Right kidney (tissue), 1 donor: ENCODE measurements around the gene KPNA4.
"Not testable (repeated sequence)": the region's sequence is repeated elsewhere in the genome, so short reads cannot be mapped to it uniquely, and the experiment has no call there.

Source experiments
- DNase-seq: peaks from one replicate; pipeline ENCODE4 v3.0.0-alpha.2; 2016

The KPNA4 gene

GRCh38 chr3:160573955-160574525 lies 8.7 kb upstream of the KPNA4 start:
- not testable (repeated sequence) for DNase-seq

GRCh38 chr3:160569894-160570652 lies 4.7 kb upstream of the KPNA4 start:
- DNase-seq = no peak

GRCh38 chr3:160568989-160569388 lies 3.6 kb upstream of the KPNA4 start:
- DNase-seq = no peak

GRCh38 chr3:160567774-160568173 lies 2.4 kb upstream of the KPNA4 start:
- no peak for DNase-seq

- DNase-seq = no peak
Measured at GRCh38 chr3:160566499-160566898, 1.1 kb upstream of the KPNA4 start.

- peak; percentile 83 for DNase-seq
Measured at GRCh38 chr3:160564949-160565441, 376 bp downstream of the KPNA4 start.

- DNase-seq = peak; percentile 63
Measured at GRCh38 chr3:160564258-160564911, 986 bp downstream of the KPNA4 start.

GRCh38 chr3:160562952-160563351 lies 2.4 kb downstream of the KPNA4 start:
- DNase-seq = no peak

GRCh38 chr3:160557571-160557970 lies 7.8 kb downstream of the KPNA4 start:
- DNase-seq = no peak

GRCh38 chr3:160556141-160556540 lies 9.2 kb downstream of the KPNA4 start:
- DNase-seq = no peak

GRCh38 chr3:160554980-160555379 lies 10.4 kb downstream of the KPNA4 start:
- DNase-seq = no peak

- DNase-seq = no peak
Measured at GRCh38 chr3:160553827-160554226, 11.5 kb downstream of the KPNA4 start.

GRCh38 chr3:160546727-160547126 lies 18.6 kb downstream of the KPNA4 start:
- DNase-seq = no peak

GRCh38 chr3:160545504-160545871 lies 19.9 kb downstream of the KPNA4 start:
- DNase-seq = no peak

- no peak for DNase-seq
Measured at GRCh38 chr3:160544844-160545503, 20.4 kb downstream of the KPNA4 start.

GRCh38 chr3:160540551-160540950 lies 24.8 kb downstream of the KPNA4 start:
- no peak for DNase-seq

- no peak for DNase-seq
Measured at GRCh38 chr3:160538895-160539294, 26.5 kb downstream of the KPNA4 start.

- DNase-seq = no peak
Measured at GRCh38 chr3:160537729-160538128, 27.6 kb downstream of the KPNA4 start.

- DNase-seq = no peak
Measured at GRCh38 chr3:160532371-160532770, 33.0 kb downstream of the KPNA4 start.

GRCh38 chr3:160531311-160531710 lies 34.1 kb downstream of the KPNA4 start:
- DNase-seq = no peak

- DNase-seq = not testable (repeated sequence)
Measured at GRCh38 chr3:160516391-160516790, 49.0 kb downstream of the KPNA4 start.

- DNase-seq = no peak
Measured at GRCh38 chr3:160501325-160501724, 64.0 kb downstream of the KPNA4 start.

- no peak for DNase-seq
Measured at GRCh38 chr3:160498202-160498601, 67.2 kb downstream of the KPNA4 start.
